Mucosa of gallbladder (tissue), 1 donor: ENCODE results near the gene FXR2. TPM values are rescaled to one million over a fixed set of nuclear protein-coding genes. Genes with fewer than 3 reads are reported as not detected.
A peak's percentile ranks its signal among the peaks of the same experiment; 100 is the strongest.

Source experiments
- DNase-seq: peaks from one replicate; pipeline ENCODE4 v3.0.0-alpha.2; 2020; ENCODE audit warnings: low spot score
- total RNA-seq: library from RNA; stranded (reverse); gene quantifications from one replicate; pipeline ENCODE4 v1.2.1, GENCODE V29; 2021
- donor health status: DM: no; HTN: no; CAD: no.

The FXR2 gene
- total RNA-seq, 1 donor from 2014 or later, result 39.3 TPM

DNA sequence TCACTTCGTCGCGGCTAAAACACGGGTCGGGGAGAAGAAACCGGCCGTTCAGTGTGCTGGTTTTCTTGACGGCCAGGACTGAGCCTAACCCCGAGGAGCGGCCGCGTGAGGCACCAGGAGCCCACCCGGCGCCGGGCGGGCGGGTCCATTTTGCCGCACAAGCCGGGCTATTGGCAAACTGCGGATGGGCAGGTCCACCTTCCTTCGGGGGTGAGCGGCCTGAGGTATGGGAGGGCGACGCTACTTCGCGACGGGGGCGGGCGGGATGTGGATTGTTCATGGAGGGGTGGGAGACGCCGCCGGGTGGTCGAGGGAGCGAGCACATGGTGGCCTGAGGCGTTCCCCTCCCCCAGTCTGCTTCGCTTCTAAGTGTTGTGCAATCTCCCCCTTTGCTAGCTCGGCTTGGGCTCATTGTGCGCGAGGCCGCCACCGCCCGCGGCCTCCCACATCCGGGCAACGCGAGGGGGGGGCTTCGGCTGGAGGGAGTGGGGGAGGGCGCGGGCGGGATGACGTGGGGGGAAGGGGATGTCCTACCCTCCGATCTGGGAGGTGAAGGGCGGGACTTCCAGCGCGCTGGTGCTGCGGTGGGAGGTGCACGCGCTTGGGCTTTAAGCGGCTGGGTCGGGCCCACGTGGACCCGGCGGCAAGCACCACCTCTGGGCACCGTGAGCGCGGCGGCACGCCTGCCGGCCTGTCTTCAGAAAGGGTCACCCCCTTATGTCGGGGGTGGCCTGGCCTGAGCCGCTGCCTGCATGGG lies 41.2 kb downstream of the FXR2 start:
- peak; percentile 86 for DNase-seq

DNA sequence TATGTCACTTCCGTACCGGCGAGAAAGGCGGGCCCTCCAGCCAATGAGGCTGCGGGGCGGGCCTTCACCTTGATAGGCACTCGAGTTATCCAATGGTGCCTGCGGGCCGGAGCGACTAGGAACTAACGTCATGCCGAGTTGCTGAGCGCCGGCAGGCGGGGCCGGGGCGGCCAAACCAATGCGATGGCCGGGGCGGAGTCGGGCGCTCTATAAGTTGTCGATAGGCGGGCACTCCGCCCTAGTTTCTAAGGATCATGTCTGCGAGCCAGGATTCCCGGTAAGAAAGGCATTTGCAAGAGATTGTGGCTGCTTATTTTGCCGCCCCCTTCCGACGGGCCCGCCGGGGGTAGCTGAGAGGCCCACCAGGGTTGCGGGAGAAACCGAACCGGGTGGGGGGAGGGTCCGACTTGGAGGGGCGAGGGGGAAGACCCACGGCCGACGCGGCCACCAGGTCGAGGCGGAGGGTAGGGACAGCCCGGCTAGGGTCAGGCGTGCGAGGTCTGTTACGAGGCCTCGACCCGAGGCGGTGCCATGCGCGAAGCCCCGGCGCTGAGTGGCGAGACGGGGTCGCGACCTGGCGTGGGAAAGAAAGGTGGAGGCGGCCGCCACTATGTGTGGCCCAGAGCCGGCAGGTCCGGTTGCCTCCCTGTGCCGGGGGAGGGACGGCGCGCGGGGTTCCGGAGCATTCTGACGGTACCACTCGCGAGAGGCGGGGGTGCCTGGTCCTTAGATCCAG lies 41.9 kb downstream of the FXR2 start:
- peak; percentile 100 for DNase-seq

GRCh38 chr17:7572338-7572587 lies 42.4 kb downstream of the FXR2 start:
- DNase-seq, result no peak

- no peak for DNase-seq
These were observed 44.3 kb downstream of the FXR2 start for GRCh38 chr17:7570351-7570750.

- DNase-seq, result no peak
These were observed 45.1 kb downstream of the FXR2 start for GRCh38 chr17:7569571-7569970.

GRCh38 chr17:7563115-7563869 lies 51.4 kb downstream of the FXR2 start:
- no peak for DNase-seq

DNA sequence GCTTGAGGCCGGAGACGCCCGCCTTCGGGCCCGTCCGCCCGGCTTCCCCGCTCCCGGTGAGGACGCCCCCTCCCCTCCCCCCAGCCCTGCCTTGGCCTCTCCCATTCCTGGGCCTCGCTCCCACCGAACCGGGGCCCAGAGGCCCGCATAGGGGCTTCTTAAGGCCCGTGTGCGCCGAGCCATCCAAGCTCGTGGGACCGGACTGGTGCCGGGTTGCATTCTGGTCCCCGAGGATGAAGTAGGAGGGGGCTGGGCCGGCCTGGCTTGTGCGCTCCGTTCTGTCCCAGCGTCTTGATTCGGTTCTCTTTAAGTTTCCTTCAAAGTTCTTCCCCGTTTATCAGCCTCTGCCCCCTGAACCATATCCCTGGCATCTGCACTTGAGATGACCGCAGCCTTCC lies 52.5 kb downstream of the FXR2 start:
- no peak for DNase-seq

DNA sequence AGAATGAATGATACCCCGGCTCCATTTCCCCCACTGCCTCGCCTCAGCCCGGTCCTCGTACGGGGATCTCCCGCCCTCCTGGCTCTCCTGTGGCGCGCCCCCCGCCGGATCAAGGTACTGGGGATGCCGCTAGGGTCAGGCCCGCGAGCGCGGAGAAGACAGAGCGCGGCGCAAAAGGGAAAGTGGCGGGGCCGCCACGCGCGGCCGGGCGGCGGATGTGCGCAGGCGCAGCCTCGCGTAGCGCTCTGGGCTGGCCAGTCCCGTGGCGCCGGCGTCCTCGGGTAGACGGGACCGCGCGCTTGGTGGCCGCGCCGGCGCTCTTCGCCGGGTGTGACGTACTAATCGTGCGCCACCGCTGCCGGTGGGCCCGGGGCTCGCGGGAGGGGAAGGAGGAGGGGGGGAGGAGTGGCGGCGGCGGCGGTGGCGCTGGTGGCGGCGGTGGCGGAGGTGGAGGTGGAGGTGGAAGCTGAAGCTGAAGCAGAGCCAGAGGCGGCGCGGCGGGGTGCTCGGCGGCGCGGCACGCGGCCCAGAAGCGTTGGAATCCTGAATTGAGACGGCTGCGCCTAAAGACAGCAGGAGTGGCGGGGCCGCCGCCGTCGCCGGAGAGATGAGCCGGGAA lies 53.0 kb downstream of the FXR2 start, which contains the start of gene SENP3:
Gene SENP3, plus strand, starts transcription at position 331 of the 619 bp plus-strand sequence. CDS start 1,158 bp downstream, outside the sequence.
- DNase-seq, result peak; percentile 90

- peak; percentile 94 for DNase-seq
These were observed 53.6 kb downstream of the FXR2 start for GRCh38 chr17:7561028-7561575.

DNA sequence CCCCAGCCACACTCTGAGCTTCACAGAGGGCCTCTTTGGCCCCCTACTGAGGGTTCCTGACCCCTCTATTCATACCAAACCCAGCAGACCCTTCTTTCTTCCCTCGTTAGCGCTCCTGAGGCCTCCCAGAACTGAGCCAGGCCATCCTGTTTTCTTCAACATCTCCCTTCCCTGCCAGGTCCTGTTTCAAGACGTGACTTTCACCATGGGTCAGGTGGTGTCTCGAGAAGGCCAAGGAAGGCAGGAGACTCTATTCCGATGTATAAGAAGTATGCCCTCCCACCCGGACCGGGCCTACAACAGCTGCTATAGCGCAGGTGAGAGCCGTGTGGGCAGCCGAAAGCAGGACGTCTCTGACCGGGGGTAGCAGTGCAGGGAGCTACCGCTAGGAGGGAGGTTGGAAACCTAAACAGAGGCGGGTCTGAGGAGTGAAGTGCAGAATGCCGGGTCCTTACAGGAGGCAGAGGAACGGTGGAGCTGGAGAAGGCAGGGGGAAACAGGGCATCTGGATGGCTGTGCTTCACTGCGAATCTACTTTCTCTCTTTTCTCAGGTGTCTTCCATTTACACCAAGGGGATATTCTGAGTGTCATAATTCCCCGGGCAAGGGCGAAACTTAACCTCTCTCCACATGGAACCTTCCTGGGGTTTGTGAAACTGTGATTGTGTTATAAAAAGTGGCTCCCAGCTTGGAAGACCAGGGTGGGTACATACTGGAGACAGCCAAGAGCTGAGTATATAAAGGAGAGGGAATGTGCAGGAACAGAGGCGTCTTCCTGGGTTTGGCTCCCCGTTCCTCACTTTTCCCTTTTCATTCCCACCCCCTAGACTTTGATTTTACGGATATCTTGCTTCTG lies 54.3 kb downstream of the FXR2 start:
- no peak for DNase-seq

DNA sequence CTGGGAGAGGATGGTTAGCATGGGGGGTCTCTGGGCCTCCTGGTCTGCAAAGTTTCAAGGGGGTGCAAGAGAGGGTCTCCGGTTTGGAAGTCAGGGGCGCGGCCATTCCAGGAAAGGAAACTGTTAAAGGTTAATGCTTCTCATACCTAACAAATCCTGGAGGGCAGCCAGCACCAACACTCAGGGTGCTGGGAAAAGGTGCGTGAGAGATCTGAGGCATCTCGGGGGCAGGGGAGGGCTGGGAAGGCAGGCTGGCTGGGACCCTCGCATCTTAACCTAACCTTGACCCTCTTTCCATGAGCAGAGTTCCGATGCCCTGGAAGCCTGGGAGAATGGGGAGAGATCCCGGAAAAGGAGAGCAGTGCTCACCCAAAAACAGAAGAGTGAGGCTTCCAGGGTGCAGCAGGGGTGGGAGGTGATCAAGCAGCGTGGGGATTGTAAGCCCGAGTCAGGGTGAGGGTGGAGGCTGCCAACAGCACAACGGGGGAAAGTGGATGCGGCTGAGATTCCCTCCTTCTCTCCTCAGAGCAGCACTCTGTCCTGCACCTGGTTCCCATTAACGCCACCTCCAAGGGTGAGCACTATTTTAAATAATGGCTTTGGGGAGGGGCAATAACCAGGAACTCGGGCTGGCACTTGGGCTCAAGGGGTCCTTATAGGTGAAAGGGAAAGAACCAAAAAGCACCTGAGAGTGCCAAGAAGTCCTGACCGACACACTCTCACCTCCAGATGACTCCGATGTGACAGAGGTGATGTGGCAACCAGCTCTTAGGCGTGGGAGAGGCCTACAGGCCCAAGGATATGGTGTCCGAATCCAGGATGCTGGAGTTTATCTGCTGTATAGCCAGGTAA lies 55.2 kb downstream of the FXR2 start:
- DNase-seq, result no peak

GRCh38 chr17:7558544-7559319 lies 56.0 kb downstream of the FXR2 start, which contains the start of gene TNFSF13:
Gene TNFSF13, plus strand, starts transcription at chr17:7558750. Its CDS starts 290 bp downstream, at chr17:7559040.
- DNase-seq, result no peak

- DNase-seq, result peak; percentile 92
These were observed 56.7 kb downstream of the FXR2 start for GRCh38 chr17:7557775-7558543.

DNA sequence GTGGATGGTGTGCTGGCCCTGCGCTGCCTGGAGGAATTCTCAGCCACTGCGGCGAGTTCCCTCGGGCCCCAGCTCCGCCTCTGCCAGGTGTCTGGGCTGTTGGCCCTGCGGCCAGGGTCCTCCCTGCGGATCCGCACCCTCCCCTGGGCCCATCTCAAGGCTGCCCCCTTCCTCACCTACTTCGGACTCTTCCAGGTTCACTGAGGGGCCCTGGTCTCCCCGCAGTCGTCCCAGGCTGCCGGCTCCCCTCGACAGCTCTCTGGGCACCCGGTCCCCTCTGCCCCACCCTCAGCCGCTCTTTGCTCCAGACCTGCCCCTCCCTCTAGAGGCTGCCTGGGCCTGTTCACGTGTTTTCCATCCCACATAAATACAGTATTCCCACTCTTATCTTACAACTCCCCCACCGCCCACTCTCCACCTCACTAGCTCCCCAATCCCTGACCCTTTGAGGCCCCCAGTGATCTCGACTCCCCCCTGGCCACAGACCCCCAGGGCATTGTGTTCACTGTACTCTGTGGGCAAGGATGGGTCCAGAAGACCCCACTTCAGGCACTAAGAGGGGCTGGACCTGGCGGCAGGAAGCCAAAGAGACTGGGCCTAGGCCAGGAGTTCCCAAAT lies 57.4 kb downstream of the FXR2 start:
- DNase-seq, result no peak

- no peak for DNase-seq
These were observed 58.1 kb downstream of the FXR2 start for GRCh38 chr17:7556627-7557026.

- DNase-seq, result no peak
These were observed 59.3 kb downstream of the FXR2 start for GRCh38 chr17:7555320-7555948.

- no peak for DNase-seq
These were observed 61.3 kb downstream of the FXR2 start for GRCh38 chr17:7553356-7553755.
